Measurements from ENCODE around the gene SF3A2. TPM values are rescaled to one million over a fixed set of nuclear protein-coding genes. Genes with fewer than 3 reads are reported as not detected.

SF3A2 gene
- total and polyA plus RNA-seq, 2 experiments from 2014 or later: 67.7 to 128 TPM

DNA sequence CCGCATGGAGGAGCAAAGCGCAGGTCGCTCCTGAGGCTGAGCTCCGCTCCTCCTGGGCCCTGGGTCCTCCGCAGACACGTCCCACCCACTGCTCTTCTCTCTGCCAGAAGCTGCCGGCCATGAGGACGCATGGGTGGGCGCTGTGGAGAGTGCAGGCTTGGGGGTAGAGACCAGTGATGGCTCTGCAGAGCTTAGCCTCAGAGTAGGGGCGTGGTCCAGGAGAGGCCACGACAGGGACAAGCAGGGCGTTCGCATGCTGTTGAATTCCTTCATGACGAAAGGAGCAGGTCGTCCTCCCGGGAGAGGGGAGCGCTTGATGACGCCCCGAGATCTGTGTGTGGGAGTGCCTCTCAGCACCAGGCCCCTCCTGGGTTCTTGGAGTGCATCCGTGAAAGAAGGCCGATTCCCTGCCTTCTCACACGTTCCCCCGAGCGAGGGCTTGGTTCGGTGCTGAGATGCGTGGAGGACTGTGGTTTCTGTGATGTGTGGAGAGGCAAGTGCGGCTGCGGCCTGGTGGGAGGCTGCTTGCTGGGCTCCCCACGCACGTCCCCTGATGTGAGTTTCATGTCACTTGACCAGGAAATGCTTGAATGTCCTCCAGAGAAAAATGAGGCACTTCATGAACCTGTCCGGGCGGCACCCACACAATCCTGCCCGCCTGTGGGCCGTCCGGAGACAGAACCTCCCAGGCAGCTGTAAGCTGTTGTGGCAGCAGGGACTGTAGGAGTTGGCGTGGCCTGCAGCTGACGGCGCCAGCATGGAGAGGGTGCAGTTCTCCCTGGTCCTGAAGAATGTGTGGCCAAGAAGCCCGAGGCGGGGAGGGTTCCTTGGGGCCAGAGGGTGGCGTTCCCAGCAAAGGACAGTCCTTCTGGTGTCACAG lies 4.5 kb downstream of the SF3A2 start:
- no peak overlapping the region for H3K4me3 ChIP-seq
- peaks cover 70% of the 10 kb centered on the region for H3K79me2 ChIP-seq (replicated peaks; ENCODE audit: insufficient read depth)
- H3K4me2 ChIP-seq: 0 out of 2 replicates have a peak overlapping the region, but pooled peaks have one; percentile 97
- Mint-ChIP-seq H3K36me3 (ENCODE audit: low read depth) (peaks cover 58% of the 10 kb centered on the region), H3K27me3 (ENCODE audit: insufficient read depth, low read depth, poor library complexity) (peaks cover 11% of the 10 kb centered on the region), H3K4me3 (peak overlapping the region; percentile 98), H3K4me1 (peaks cover 37% of the 10 kb centered on the region), H3K9me3 (peaks cover 11% of the 10 kb centered on the region; the same call in 2 of the 3 replicates), H3K27ac (peak overlapping the region; percentile 52)
- DNase-seq (ENCODE audit: low spot score): no peak
- peaks cover 17% of the 10 kb centered on the region; the same call in 1 of the 2 replicates for H3F3A ChIP-seq (replicated peaks; ENCODE audit: low read depth)
- H4K20me1 ChIP-seq (replicated peaks; ENCODE audit: insufficient read depth): peaks cover 55% of the 10 kb centered on the region
- H3K27me3 ChIP-seq (ENCODE audit: insufficient read depth): no peaks in the 10 kb centered on the region
- peaks cover 13% of the 10 kb centered on the region for H3K36me3 ChIP-seq (ENCODE audit: insufficient read depth)
- H2AFZ ChIP-seq: no peak overlapping the region
- no peak for TF ChIP-seq ZNF114 (CRISPR knock-in tag; IDR thresholded peaks at IDR 0.05)
- TF ChIP-seq, protein P1, sequence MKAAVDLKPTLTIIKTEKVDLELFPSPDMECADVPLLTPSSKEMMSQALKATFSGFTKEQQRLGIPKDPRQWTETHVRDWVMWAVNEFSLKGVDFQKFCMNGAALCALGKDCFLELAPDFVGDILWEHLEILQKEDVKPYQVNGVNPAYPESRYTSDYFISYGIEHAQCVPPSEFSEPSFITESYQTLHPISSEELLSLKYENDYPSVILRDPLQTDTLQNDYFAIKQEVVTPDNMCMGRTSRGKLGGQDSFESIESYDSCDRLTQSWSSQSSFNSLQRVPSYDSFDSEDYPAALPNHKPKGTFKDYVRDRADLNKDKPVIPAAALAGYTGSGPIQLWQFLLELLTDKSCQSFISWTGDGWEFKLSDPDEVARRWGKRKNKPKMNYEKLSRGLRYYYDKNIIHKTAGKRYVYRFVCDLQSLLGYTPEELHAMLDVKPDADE (IDR thresholded peaks at IDR 0.05): no peak
- ATAC-seq: no peak
- peak overlapping the region; percentile 1 for H3K27ac ChIP-seq (ENCODE audit: low read depth)
- H3K9me2 ChIP-seq (ENCODE audit: insufficient read depth): no peaks in the 10 kb centered on the region
- H3K4me1 ChIP-seq (ENCODE audit: insufficient read depth): peaks cover 29% of the 10 kb centered on the region

DNA sequence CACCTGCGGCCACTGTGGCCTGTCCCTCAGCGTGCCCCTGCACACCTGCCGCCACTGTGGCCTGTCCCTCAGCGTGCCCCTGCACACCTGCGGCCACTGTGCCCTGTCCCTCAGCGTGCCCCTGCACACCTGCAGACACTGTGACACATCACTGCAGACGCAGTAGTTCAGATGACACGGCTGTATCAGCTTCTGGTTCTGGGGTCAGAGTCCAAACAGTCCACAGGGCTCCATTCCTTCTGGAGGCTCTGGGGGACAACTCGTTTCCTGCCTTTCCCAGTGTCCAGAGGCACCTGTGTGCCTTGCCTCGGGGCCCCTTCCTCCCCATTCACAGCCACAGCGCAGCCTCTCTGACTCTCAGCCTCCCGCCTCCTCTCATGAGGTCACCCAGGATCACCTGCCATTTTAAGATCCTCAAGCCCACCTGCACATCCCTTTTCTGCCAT lies 5.5 kb downstream of the SF3A2 start:
- H3K36me3 ChIP-seq (ENCODE audit: insufficient read depth): peaks cover 13% of the 10 kb centered on the region
- H3K9me3 Mint-ChIP-seq: peaks cover 6% of the 10 kb centered on the region; the same call in 2 of the 3 replicates
- TF ChIP-seq ZNF331 (CRISPR knock-in tag; IDR thresholded peaks at IDR 0.05; ENCODE audit: low read depth): no peak
- no peak for TF ChIP-seq EZH2phosphoT487 (IDR thresholded peaks at IDR 0.05; ENCODE audit: unreplicated experiment)
- TF ChIP-seq, protein P2, sequence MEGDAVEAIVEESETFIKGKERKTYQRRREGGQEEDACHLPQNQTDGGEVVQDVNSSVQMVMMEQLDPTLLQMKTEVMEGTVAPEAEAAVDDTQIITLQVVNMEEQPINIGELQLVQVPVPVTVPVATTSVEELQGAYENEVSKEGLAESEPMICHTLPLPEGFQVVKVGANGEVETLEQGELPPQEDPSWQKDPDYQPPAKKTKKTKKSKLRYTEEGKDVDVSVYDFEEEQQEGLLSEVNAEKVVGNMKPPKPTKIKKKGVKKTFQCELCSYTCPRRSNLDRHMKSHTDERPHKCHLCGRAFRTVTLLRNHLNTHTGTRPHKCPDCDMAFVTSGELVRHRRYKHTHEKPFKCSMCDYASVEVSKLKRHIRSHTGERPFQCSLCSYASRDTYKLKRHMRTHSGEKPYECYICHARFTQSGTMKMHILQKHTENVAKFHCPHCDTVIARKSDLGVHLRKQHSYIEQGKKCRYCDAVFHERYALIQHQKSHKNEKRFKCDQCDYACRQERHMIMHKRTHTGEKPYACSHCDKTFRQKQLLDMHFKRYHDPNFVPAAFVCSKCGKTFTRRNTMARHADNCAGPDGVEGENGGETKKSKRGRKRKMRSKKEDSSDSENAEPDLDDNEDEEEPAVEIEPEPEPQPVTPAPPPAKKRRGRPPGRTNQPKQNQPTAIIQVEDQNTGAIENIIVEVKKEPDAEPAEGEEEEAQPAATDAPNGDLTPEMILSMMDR (conservative IDR thresholded peaks at IDR 0.05; ENCODE audit: low read depth in 2 of 2): no peak
- TF ChIP-seq EZH2 (IDR thresholded peaks at IDR 0.05; ENCODE audit: low read depth, unreplicated experiment): no peak
- TF ChIP-seq CREB1 (CRISPR knock-in tag; IDR thresholded peaks at IDR 0.05; ENCODE audit: low read depth): no peak
- TF ChIP-seq, protein P3, sequence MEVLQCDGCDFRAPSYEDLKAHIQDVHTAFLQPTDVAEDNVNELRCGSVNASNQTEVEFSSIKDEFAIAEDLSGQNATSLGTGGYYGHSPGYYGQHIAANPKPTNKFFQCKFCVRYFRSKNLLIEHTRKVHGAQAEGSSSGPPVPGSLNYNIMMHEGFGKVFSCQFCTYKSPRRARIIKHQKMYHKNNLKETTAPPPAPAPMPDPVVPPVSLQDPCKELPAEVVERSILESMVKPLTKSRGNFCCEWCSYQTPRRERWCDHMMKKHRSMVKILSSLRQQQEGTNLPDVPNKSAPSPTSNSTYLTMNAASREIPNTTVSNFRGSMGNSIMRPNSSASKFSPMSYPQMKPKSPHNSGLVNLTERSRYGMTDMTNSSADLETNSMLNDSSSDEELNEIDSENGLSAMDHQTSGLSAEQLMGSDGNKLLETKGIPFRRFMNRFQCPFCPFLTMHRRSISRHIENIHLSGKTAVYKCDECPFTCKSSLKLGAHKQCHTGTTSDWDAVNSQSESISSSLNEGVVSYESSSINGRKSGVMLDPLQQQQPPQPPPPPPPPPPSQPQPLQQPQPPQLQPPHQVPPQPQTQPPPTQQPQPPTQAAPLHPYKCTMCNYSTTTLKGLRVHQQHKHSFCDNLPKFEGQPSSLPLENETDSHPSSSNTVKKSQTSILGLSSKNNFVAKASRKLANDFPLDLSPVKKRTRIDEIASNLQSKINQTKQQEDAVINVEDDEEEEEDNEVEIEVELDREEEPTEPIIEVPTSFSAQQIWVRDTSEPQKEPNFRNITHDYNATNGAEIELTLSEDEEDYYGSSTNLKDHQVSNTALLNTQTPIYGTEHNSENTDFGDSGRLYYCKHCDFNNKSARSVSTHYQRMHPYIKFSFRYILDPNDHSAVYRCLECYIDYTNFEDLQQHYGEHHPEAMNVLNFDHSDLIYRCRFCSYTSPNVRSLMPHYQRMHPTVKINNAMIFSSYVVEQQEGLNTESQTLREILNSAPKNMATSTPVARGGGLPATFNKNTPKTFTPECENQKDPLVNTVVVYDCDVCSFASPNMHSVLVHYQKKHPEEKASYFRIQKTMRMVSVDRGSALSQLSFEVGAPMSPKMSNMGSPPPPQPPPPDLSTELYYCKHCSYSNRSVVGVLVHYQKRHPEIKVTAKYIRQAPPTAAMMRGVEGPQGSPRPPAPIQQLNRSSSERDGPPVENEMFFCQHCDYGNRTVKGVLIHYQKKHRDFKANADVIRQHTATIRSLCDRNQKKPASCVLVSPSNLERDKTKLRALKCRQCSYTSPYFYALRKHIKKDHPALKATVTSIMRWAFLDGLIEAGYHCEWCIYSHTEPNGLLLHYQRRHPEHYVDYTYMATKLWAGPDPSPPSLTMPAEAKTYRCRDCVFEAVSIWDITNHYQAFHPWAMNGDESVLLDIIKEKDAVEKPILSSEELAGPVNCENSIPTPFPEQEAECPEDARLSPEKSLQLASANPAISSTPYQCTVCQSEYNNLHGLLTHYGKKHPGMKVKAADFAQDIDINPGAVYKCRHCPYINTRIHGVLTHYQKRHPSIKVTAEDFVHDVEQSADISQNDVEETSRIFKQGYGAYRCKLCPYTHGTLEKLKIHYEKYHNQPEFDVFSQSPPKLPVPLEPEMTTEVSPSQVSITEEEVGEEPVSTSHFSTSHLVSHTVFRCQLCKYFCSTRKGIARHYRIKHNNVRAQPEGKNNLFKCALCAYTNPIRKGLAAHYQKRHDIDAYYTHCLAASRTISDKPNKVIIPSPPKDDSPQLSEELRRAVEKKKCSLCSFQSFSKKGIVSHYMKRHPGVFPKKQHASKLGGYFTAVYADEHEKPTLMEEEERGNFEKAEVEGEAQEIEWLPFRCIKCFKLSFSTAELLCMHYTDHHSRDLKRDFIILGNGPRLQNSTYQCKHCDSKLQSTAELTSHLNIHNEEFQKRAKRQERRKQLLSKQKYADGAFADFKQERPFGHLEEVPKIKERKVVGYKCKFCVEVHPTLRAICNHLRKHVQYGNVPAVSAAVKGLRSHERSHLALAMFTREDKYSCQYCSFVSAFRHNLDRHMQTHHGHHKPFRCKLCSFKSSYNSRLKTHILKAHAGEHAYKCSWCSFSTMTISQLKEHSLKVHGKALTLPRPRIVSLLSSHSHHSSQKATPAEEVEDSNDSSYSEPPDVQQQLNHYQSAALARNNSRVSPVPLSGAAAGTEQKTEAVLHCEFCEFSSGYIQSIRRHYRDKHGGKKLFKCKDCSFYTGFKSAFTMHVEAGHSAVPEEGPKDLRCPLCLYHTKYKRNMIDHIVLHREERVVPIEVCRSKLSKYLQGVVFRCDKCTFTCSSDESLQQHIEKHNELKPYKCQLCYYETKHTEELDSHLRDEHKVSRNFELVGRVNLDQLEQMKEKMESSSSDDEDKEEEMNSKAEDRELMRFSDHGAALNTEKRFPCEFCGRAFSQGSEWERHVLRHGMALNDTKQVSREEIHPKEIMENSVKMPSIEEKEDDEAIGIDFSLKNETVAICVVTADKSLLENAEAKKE (CRISPR knock-in tag; IDR thresholded peaks at IDR 0.05): no peak
- no peak for TF ChIP-seq POLR2AphosphoS5 (IDR thresholded peaks at IDR 0.05; ENCODE audit: low read depth)
- no peak for TF ChIP-seq ZNF114 (CRISPR knock-in tag; IDR thresholded peaks at IDR 0.05)

More for the DNA sequence above, 5.5 kb downstream of the SF3A2 start:
- Histone ChIP-seq H3K27me3 (ENCODE audit: insufficient read depth) (no peaks in the 10 kb centered on the region), H3K4me1 (ENCODE audit: insufficient read depth) (peaks cover 29% of the 10 kb centered on the region), H3K4me2 (no peak overlapping the region), H3K79me2 (replicated peaks; ENCODE audit: insufficient read depth) (peaks cover 67% of the 10 kb centered on the region), H2AFZ (no peak overlapping the region), H4K20me1 (replicated peaks; ENCODE audit: insufficient read depth) (peaks cover 55% of the 10 kb centered on the region), H3K4me3 (no peak overlapping the region), H3F3A (replicated peaks; ENCODE audit: low read depth) (peaks cover 14% of the 10 kb centered on the region; the same call in 1 of the 2 replicates), H3K27ac (ENCODE audit: low read depth) (peak overlapping the region; percentile 50; the same call in 1 of the 2 replicates), H3K9me2 (ENCODE audit: insufficient read depth) (no peaks in the 10 kb centered on the region)
- peaks cover 5% of the 10 kb centered on the region for H3K27me3 Mint-ChIP-seq (ENCODE audit: insufficient read depth, low read depth, poor library complexity)
- no peak overlapping the region for H3K4me3 Mint-ChIP-seq
- DNase-seq (ENCODE audit: low spot score): no peak
- no peak overlapping the region for H3K27ac Mint-ChIP-seq
- no peak for ATAC-seq
- H3K4me1 Mint-ChIP-seq: peaks cover 37% of the 10 kb centered on the region
- H3K36me3 Mint-ChIP-seq (ENCODE audit: low read depth): peaks cover 63% of the 10 kb centered on the region

All from GM23338 (cell line).